ENCODE measurements around the gene FGF11. TPM values are rescaled to one million over a fixed set of nuclear protein-coding genes. Genes with fewer than 3 reads are reported as not detected.
A peak's percentile ranks its signal among the peaks of the same experiment; 100 is the strongest.

FGF11 gene
- total RNA-seq, 1 donor from 2014 or later, result 11.7 TPM

DNA sequence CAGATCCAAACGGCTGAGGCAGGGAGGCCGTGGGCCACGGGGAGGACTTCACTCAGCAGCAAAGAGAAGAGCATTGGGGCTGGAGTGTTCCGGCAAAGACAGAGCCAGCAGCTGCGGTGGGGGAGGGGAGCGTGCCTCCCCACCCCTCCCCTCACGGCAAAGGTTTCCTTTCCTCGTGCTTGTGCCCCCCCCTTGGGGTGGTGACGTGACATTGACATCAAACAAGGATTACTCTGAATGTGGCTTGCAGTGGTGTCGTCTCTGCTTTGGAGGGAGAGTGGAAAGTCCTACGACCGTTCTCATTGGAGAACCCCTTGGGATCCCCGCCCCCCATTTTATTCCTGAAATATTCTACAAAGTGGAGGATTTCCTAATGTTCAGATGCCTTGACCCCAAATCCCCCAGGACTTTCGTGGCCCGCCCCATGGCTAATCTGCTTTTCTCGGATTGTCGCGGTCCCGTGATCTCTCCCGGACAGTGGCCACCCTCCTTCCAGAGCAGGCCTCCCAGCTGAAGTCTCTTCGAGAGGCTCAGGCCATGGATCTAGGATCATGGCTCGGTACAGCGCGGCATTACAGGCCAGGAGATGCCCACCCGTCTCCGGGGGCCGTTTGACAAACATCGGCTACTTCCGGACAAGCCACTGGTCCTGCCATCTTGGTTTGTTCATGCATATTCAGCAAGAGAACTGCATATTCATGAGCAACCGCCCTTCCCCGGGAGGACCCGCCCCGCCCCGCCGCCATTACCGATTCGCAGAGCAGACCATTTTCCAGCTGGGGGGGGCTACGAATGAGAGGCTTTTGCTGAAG is 44.1 kb downstream of the FGF11 start:
- DNase-seq (ENCODE audit: missing footprints) (peak; percentile 96), ATAC-seq (peak; percentile 70)
- intact Hi-C loops (cut with DNase I), result loop anchor here (2.0 to 10.0 kb wide), 6 partner anchors 45 to 669 kb away; partner anchors contain the start of genes FGF11, PER1, TMEM256 and TNFSF13

- intact Hi-C loops (cut with DNase I), result loop anchor here (2.0 to 10.0 kb wide), 6 partner anchors 45 to 668 kb away; partner anchors contain the start of genes FGF11, PER1, TMEM256 and TNFSF13
- ATAC-seq (peak; percentile 87), DNase-seq (ENCODE audit: missing footprints) (peak; percentile 99)
Observed at GRCh38 chr17:7484067-7484918, 45.0 kb downstream of the FGF11 start, which contains the start of gene POLR2A. Gene POLR2A, plus strand, starts transcription at chr17:7484366.

DNA sequence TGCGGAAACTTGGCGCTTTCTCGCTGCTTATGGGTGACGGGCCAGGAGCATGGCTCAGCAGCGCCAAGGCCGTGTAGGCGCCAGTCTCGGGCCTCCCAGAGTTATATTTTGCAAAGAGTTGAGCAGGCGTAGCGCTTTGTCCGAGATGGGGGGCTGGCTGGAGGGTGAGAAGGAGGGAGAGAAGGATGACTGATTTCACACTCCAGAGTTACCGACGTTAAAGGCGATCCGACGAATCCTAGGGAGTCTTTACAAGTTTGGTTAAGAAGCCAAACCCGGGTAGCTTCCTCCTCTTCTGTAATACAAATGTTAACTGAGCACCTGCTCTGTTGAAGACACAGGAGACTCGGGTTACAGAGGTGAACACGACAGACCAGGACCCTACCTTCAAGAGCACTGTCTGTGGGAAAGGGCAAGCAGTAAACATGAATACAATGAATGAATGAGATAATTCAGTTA is 45.6 kb downstream of the FGF11 start:
- DNase-seq (ENCODE audit: missing footprints) (no peak), ATAC-seq (no peak)
- intact Hi-C loops (cut with DNase I), result loop anchor here (2.0 to 10.0 kb wide), 7 partner anchors 46 to 667 kb away; partner anchors contain the start of genes FGF11, PER1, TMEM256 and TNFSF12

DNA sequence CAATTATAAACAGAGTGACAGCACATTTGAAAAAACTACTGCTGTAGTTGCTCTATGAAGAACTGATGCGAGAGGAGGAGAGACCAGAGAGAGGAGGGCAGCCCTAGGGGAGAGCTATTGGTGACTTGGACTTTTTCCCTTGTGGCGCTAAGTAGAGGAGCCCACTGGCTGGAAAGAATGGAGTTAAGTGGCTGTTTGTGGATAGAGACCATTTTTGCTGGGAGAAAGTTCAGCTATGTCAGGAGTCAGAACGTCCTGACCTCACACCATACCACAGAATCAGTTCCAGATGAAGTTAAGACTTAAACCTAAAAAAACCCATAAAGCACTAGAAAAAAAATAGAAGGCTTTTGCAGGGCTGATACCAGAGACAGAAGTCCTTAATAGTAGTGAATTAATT is 46.9 kb downstream of the FGF11 start:
- DNase-seq (ENCODE audit: missing footprints) (no peak), ATAC-seq (no peak)
- intact Hi-C loops (cut with DNase I), result loop anchor here (5.0 to 10.0 kb wide), 2 partner anchors 61 to 359 kb away; partner anchors contain the start of gene TNFSF12

- ATAC-seq (no peak), DNase-seq (ENCODE audit: missing footprints) (no peak)
- intact Hi-C loops (cut with DNase I), result no loop called here
Observed at GRCh38 chr17:7490144-7490543, 50.8 kb downstream of the FGF11 start.

DNA sequence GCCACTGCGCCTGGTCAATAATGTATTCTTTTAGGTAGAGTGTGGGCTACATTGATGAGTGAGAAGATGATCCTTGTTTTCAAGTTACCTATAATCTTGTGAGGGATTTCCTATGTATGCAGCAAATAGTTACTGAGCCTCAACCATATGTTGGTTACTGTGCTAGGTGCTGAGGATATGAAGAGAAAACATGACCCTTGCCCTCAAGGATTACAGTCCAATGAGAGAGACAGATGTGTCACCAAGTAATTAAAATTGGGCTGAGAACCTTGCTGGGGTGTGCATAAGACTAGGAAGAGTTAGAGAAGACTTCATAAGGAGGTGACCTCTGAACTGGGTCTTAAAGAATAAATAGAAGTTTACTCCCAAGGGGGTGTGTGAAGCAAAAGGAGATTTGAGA is 52.3 kb downstream of the FGF11 start:
- DNase-seq (ENCODE audit: missing footprints) (no peak), ATAC-seq (no peak)
- intact Hi-C loops (cut with DNase I), result no loop called here

DNA sequence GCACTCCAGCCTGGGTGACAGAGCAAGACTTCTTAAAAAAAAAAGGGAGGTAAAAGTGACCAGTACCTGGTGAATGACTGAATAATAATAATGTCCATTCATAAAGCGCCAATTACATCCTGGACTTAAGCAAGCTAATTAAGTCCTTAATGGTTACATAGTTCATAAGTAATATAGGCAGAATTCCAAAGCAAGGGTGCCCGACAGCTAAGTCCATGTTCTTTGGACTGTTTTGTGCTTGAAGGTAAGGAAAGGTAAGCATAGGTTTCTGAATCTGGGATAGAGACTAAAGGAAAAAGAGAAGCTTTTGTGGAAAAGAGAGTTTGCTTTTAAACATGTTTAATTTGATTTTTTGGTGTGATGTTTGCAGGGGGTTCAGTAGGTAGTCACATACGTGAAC is 54.6 kb downstream of the FGF11 start:
- ATAC-seq, result no peak
- DNase-seq (ENCODE audit: missing footprints), result no peak
- intact Hi-C loops (cut with DNase I), result no loop called here

Other genes with a start within 250 kb of the FGF11 start
- 20.6 TPM for gene DLG4, start 219.7 kb upstream of the FGF11 start, total RNA-seq
- gene ACADVL, start 219.6 kb upstream of the FGF11 start, total RNA-seq, result 2,192 TPM
- 20.0 TPM for gene DVL2, start 205.0 kb upstream of the FGF11 start, total RNA-seq
- gene PHF23, start 200.1 kb upstream of the FGF11 start, total RNA-seq, result 23.3 TPM
- gene GABARAP, start 197.1 kb upstream of the FGF11 start, total RNA-seq, result 444 TPM
- 114 TPM for gene CTDNEP1, start 187.8 kb upstream of the FGF11 start, total RNA-seq
- 72.7 TPM for gene ELP5, start 187.3 kb upstream of the FGF11 start, total RNA-seq
- 1.2 TPM for gene CLDN7, start 177.0 kb upstream of the FGF11 start, total RNA-seq
- gene SLC2A4, start 157.8 kb upstream of the FGF11 start, total RNA-seq, result 119 TPM
- 0.81 TPM for gene YBX2, start 144.9 kb upstream of the FGF11 start, total RNA-seq
- gene EIF5A, start 131.9 kb upstream of the FGF11 start, total RNA-seq, result 326 TPM
- 70.3 TPM for gene GPS2, start 124.2 kb upstream of the FGF11 start, total RNA-seq
- 30.8 TPM for gene NEURL4, start 110.2 kb upstream of the FGF11 start, total RNA-seq
- gene ACAP1, start 103.0 kb upstream of the FGF11 start, total RNA-seq, result 14.0 TPM
- gene KCTD11, start 87.3 kb upstream of the FGF11 start, total RNA-seq, result 4.7 TPM
- not detected for gene TMEM95, start 84.4 kb upstream of the FGF11 start, total RNA-seq
- gene TNK1, start 58.4 kb upstream of the FGF11 start, total RNA-seq, result 2.6 TPM
- 18.4 TPM for gene PLSCR3, start 45.0 kb upstream of the FGF11 start, total RNA-seq
- gene TMEM256, start 35.4 kb upstream of the FGF11 start, total RNA-seq, result 64.0 TPM
- 7.0 TPM for gene NLGN2, start 31.7 kb upstream of the FGF11 start, total RNA-seq
- gene SPEM1, start 19.2 kb upstream of the FGF11 start, total RNA-seq, result not detected
- not detected for gene SPEM2, start 13.9 kb upstream of the FGF11 start, total RNA-seq
- not detected for gene SPEM3, start 10.7 kb upstream of the FGF11 start, total RNA-seq
- gene TMEM102, start 4.1 kb upstream of the FGF11 start, total RNA-seq, result 2.7 TPM
- 11.8 TPM for gene CHRNB1, start 5.5 kb downstream of the FGF11 start, total RNA-seq
- gene ZBTB4, start 40.1 kb downstream of the FGF11 start, total RNA-seq, result 62.1 TPM
- gene SLC35G6, start 41.9 kb downstream of the FGF11 start, total RNA-seq, result not detected
- gene POLR2A, start 44.9 kb downstream of the FGF11 start, total RNA-seq, result 36.4 TPM
- 41.7 TPM for gene TNFSF12, start 109.5 kb downstream of the FGF11 start, total RNA-seq
- gene TNFSF13, start 119.2 kb downstream of the FGF11 start, total RNA-seq, result 13.5 TPM
- 33.0 TPM for gene SENP3, start 122.4 kb downstream of the FGF11 start, total RNA-seq
- 40.4 TPM for gene CD68, start 140.1 kb downstream of the FGF11 start, total RNA-seq
- 32.0 TPM for gene MPDU1, start 144.3 kb downstream of the FGF11 start, total RNA-seq
- 0.89 TPM for gene SOX15, start 150.6 kb downstream of the FGF11 start, total RNA-seq
- 103 TPM for gene FXR2, start 175.4 kb downstream of the FGF11 start, total RNA-seq
- 78.9 TPM for gene SAT2, start 188.3 kb downstream of the FGF11 start, total RNA-seq
- 0.35 TPM for gene SHBG, start 190.6 kb downstream of the FGF11 start, total RNA-seq
- 3.8 TPM for gene ATP1B2, start 211.4 kb downstream of the FGF11 start, total RNA-seq
- 15.4 TPM for gene TP53, start 248.0 kb downstream of the FGF11 start, total RNA-seq
- 5.6 TPM for gene WRAP53, start 249.0 kb downstream of the FGF11 start, total RNA-seq

Data from Right ventricle myocardium inferior (tissue), 1 donor.